PFSK-1 (cell line): ENCODE measurements around the gene LYPD5.

Experiments
- FOXP2 ChIP-seq: optimal IDR thresholded peaks from 2 replicates; pipeline ENCODE3; 2011; ENCODE audit warnings: borderline replicate concordance, control low read depth, inconsistent platforms; ENCODE audit not compliant: insufficient read depth; ENCODE audit errors: extremely low read length, extremely low read depth
- POLR2AphosphoS5 ChIP-seq: IDR thresholded peaks from 2 replicates; pipeline ENCODE4 v1.6.1; 2012; ENCODE audit warnings: low read depth, mild to moderate bottlenecking, control low read depth, low read length, moderate library complexity
- SIN3A ChIP-seq: IDR thresholded peaks from 2 replicates; pipeline ENCODE4 v1.6.1; 2012; ENCODE audit warnings: mild to moderate bottlenecking, low read length, moderate library complexity, borderline replicate concordance; ENCODE audit not compliant: insufficient read depth
- TAF1 ChIP-seq: IDR thresholded peaks from 2 replicates; pipeline ENCODE4 v1.6.1; 2012; ENCODE audit warnings: low read length, control low read depth, borderline replicate concordance; ENCODE audit not compliant: insufficient read depth
- TF ChIP-seq, protein P1 (sequence below), 2 experiments: IDR thresholded peaks; 2 replicates each; pipeline versions ENCODE4 v1.6.1 to v1.8.0; 2011 to 2012; ENCODE audit warnings: low read depth in 2 of 2, low read length in 2 of 2, control low read depth in 1 of 2, inconsistent platforms in 1 of 2, mild to moderate bottlenecking in 1 of 2, moderate library complexity in 1 of 2; ENCODE audit not compliant: insufficient read depth in 1 of 2

LYPD5 gene

DNA sequence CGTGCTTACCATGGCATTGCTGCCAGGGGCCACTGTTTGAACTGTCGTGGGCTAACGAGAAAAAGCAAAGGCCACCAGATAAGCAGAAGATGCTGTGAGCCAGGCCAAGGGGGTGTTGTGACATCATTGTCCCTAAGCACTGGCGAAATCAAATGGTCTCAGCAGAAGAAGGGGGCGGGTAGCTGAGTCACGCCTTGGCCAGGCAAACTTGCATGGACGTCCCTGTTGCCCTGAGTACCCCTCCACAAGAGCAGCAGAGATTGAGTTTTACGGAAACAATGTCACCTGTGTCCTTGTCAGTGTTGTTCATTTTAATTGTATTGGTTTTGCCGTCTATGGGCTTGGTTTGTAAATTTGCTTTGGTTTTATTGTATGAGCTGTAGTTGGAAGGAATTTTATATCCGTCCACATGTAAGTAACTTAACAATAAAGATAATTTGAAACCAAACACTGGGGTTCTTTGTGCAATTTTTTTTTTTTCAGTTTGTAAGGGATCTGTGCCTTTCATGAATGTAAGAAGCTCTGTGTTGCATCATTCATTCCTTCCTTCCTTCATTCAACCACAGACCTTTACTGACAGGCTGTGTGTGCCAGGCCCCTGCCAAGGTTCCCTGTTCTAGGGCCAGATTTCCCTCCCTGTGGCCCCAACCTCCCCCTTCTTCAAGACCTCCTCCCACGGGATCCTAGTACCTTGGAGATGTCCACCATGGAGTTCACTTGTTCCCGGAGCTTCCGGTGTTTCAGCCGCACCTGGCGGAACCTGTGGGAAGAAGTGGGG is 33.8 kb downstream of the LYPD5 start:
- no peak for TF ChIP-seq FOXP2
- TF ChIP-seq POLR2AphosphoS5 = no peak
- no peak for TF ChIP-seq SIN3A
- TF ChIP-seq, protein P1, sequence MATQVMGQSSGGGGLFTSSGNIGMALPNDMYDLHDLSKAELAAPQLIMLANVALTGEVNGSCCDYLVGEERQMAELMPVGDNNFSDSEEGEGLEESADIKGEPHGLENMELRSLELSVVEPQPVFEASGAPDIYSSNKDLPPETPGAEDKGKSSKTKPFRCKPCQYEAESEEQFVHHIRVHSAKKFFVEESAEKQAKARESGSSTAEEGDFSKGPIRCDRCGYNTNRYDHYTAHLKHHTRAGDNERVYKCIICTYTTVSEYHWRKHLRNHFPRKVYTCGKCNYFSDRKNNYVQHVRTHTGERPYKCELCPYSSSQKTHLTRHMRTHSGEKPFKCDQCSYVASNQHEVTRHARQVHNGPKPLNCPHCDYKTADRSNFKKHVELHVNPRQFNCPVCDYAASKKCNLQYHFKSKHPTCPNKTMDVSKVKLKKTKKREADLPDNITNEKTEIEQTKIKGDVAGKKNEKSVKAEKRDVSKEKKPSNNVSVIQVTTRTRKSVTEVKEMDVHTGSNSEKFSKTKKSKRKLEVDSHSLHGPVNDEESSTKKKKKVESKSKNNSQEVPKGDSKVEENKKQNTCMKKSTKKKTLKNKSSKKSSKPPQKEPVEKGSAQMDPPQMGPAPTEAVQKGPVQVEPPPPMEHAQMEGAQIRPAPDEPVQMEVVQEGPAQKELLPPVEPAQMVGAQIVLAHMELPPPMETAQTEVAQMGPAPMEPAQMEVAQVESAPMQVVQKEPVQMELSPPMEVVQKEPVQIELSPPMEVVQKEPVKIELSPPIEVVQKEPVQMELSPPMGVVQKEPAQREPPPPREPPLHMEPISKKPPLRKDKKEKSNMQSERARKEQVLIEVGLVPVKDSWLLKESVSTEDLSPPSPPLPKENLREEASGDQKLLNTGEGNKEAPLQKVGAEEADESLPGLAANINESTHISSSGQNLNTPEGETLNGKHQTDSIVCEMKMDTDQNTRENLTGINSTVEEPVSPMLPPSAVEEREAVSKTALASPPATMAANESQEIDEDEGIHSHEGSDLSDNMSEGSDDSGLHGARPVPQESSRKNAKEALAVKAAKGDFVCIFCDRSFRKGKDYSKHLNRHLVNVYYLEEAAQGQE (IDR thresholded peaks at IDR 0.05; ENCODE audit: insufficient read depth in 1 of 2, low read depth in 2 of 2, low read length in 2 of 2) = no peak
- no peak for TF ChIP-seq TAF1

DNA sequence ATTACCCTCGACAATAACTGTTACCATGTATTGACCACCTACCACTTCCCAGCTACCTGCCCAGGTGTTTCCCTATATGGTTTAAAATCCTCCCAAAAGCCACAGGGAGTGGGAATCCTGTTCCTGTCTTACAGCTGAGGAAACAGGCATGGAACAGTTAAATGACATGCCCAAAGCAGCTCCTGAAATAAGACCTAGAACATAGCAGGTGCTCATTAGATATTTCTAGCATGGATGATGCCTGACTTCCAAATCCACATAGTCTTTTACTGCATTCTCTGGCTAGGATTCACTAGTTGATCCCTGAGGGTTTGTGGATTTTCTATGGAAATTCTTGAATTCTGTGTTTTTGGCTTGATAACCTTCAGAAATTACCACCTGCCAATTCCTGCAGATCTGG is 34.4 kb downstream of the LYPD5 start:
- TF ChIP-seq SIN3A (no peak), POLR2AphosphoS5 (no peak), TAF1 (no peak), FOXP2 (no peak)
- TF ChIP-seq, protein P1 (IDR thresholded peaks at IDR 0.05; ENCODE audit: insufficient read depth in 1 of 2, low read depth in 2 of 2, low read length in 2 of 2) = no peak

DNA sequence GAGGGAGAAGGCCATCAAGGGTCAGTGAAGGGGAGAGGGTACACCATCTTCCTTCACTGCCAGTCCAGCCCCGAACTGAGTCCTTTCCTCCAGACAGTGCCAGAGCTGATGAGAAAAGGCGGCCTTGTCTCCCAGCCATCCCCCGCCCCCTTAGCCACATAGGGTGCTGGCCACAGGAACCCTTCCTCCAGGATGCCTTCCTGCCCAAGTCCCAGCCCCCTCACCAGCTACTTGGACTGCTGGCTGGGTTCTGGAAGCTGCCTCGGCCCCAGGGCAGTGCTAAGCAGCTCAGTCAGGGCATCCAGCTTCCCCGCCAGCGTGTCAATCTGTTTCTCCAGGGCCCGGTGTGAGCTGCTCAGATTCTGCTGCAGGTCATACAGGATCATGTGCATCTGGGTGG is 34.9 kb downstream of the LYPD5 start:
- no peak for TF ChIP-seq FOXP2
- TF ChIP-seq, protein P1 (IDR thresholded peaks at IDR 0.05; ENCODE audit: insufficient read depth in 1 of 2, low read depth in 2 of 2, low read length in 2 of 2) = no peak
- TF ChIP-seq SIN3A = no peak
- TF ChIP-seq POLR2AphosphoS5 = no peak
- no peak for TF ChIP-seq TAF1

DNA sequence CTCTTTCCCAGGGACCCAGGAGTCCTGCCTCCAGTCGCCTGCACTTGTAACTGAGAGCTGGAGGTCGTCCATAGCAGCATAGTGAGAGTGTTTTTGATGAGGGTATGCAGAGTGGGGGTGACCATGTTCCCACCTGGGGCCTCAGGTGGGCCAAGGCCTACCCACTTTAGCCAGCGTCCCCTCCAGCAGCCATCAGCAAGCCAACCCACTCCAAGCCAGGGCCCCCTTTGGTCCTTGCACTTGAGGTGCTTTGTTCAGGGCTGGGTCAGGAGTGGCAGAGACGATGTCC is 35.5 kb downstream of the LYPD5 start:
- TF ChIP-seq SIN3A = no peak
- no peak for TF ChIP-seq TAF1
- no peak for TF ChIP-seq POLR2AphosphoS5
- TF ChIP-seq, protein P1 (IDR thresholded peaks at IDR 0.05; ENCODE audit: insufficient read depth in 1 of 2, low read depth in 2 of 2, low read length in 2 of 2) = no peak
- TF ChIP-seq FOXP2 = no peak
